ENCODE results near the gene PHACTR3. TPM values are rescaled to one million over a fixed set of nuclear protein-coding genes. Genes with fewer than 3 reads are reported as not detected.

The PHACTR3 gene
- total RNA-seq, 6 experiments from 2014 or later, result 0.12 to 0.35 (median 0.23) TPM; not detected in 2

GRCh38 chr20:59667131-59667530 is 62.8 kb downstream of the PHACTR3 start:
- Histone ChIP-seq H3K9me3 (no peaks in the 10 kb centered on the region), H3K36me3 (no peaks in the 10 kb centered on the region), H3K4me3 (no peak overlapping the region), H3K4me1 (no peaks in the 10 kb centered on the region), H3K27me3 (no peaks in the 10 kb centered on the region), H3K27ac (no peak overlapping the region)
- WGBS (ENCODE audit: insufficient coverage, low coverage, low lambda C conversion rate, missing lambda C conversion rate), result 45% methylated on average over 2 of the region's 3 CpGs
- DNase-seq, result no peak
- TF ChIP-seq POLR2A (IDR thresholded peaks at IDR 0.05) (no peak), CTCF (IDR thresholded peaks at IDR 0.05) (no peak)
- no peak for ATAC-seq
- intact Hi-C loops (cut with DNase I), result no loop called here

GRCh38 chr20:59667981-59668515 is 63.7 kb downstream of the PHACTR3 start:
- no peak for TF ChIP-seq POLR2A (IDR thresholded peaks at IDR 0.05)
- TF ChIP-seq CTCF (IDR thresholded peaks at IDR 0.05), result no peak
- ATAC-seq (no peak), DNase-seq (no peak)
- H3K27me3 ChIP-seq, result no peaks in the 10 kb centered on the region
- H3K4me3 ChIP-seq, result no peak overlapping the region
- no peaks in the 10 kb centered on the region for H3K9me3 ChIP-seq
- WGBS (ENCODE audit: insufficient coverage, low coverage, low lambda C conversion rate, missing lambda C conversion rate), result 73% methylated on average over 11 of the region's 16 CpGs
- H3K36me3 ChIP-seq, result no peaks in the 10 kb centered on the region
- intact Hi-C loops (cut with DNase I), result no loop called here
- H3K4me1 ChIP-seq, result no peaks in the 10 kb centered on the region
- no peak overlapping the region for H3K27ac ChIP-seq

- DNase-seq (no peak), ATAC-seq (no peak)
- Histone ChIP-seq H3K9me3 (no peaks in the 10 kb centered on the region), H3K27me3 (no peaks in the 10 kb centered on the region), H3K36me3 (no peaks in the 10 kb centered on the region), H3K27ac (no peak overlapping the region), H3K4me1 (no peaks in the 10 kb centered on the region), H3K4me3 (no peak overlapping the region)
- 62% methylated on average over 10 of the region's 11 CpGs for WGBS (ENCODE audit: insufficient coverage, low coverage, low lambda C conversion rate, missing lambda C conversion rate)
- TF ChIP-seq POLR2A (IDR thresholded peaks at IDR 0.05) (no peak), CTCF (IDR thresholded peaks at IDR 0.05) (no peak)
- intact Hi-C loops (cut with DNase I), result no loop called here
Measured at GRCh38 chr20:59668926-59669850, 64.8 kb downstream of the PHACTR3 start.

GRCh38 chr20:59670786-59671492 is 66.6 kb downstream of the PHACTR3 start:
- intact Hi-C loops (cut with DNase I), result no loop called here
- H3K27me3 ChIP-seq, result no peaks in the 10 kb centered on the region
- no peaks in the 10 kb centered on the region for H3K9me3 ChIP-seq
- no peaks in the 10 kb centered on the region for H3K36me3 ChIP-seq
- no peak for ATAC-seq
- TF ChIP-seq CTCF (IDR thresholded peaks at IDR 0.05) (no peak), POLR2A (IDR thresholded peaks at IDR 0.05) (no peak)
- DNase-seq, result no peak
- 51% methylated on average over 8 of the region's 9 CpGs for WGBS (ENCODE audit: insufficient coverage, low coverage, low lambda C conversion rate, missing lambda C conversion rate)
- H3K27ac ChIP-seq, result no peak overlapping the region
- no peak overlapping the region for H3K4me3 ChIP-seq
- no peaks in the 10 kb centered on the region for H3K4me1 ChIP-seq

Measured in right lobe of liver (tissue), 6 donors.